Pericardium fibroblast (primary cell): Measurements from ENCODE around the gene RMND5B. TPM values are rescaled to one million over a fixed set of nuclear protein-coding genes. Genes with fewer than 3 reads are reported as not detected.

Experiments used
- total RNA-seq: library from RNA; depleted of rRNA; stranded (reverse); fragments of >200 nt; gene quantifications from 2 replicates; pipeline ENCODE4 v1.2.3, GENCODE V29; 2015

RMND5B gene
- total RNA-seq = 11.2 and 18.8 TPM in 2 replicates

DNA sequence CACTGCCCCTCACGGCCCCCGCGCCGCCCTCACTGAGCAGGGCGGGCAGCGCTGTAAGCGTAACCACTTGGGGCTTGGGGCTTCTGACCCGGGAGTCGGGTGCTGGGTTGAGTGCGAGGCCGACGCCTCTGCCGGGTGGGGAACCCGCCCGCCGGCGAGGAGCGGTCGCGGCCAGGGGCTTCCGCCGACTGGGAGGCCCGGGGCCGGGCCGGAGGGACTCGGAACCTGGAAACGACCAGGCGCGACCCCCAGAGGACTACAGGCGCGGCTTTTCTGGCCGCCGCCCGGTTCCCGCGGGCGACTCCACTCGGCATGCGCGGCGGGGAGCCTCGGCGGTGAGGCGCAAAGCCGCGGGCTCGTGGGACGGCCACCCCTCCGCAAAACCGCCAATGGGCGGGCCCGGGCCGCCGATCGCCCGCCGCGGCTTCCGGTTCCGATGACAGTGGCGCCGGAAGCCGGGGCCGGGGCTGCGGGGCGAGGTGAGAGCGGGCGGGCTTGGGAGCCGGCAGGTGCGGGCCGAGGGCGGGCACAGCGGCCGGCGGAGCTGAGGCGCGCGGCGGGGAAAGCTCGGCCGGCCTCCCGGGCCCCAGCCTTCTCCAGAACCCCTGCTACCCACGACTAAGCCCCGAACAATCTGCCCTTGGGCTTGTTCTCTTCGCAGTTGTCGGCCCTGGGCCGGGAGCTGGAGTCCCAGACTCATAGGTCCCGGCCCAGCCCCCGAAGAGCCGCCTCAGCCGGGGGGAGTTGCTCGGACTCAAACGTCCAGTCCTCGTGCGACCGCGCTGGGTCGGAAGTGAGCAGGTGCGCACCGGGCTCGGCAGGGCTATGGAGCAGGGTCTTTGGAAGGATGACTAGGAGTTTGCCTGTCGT is at the start of gene RMND5B:
Gene RMND5B, plus strand, starts transcription at position 439 of the 870 bp plus-strand sequence. CDS start 7,106 bp downstream, outside the sequence.

GRCh38 chr5:178113141-178113787 is 17.6 kb upstream of the RMND5B start, which contains the start of gene N4BP3:
Gene N4BP3 (plus strand): TSS chr5:178113532. CDS start chr5:178119584, 6,052 bp downstream.

GRCh38 chr5:178153530-178154340 is 22.9 kb downstream of the RMND5B start, which contains the start of gene NHP2:
Gene NHP2 (minus strand): TSS chr5:178153885. CDS start chr5:178153817, 68 bp downstream.

GRCh38 chr5:178187014-178187413 is 56.2 kb downstream of the RMND5B start, which contains the start of gene GMCL2:
Gene GMCL2 (minus strand): TSS chr5:178187371. CDS start chr5:178187299, 72 bp downstream.

Other genes starting within 250 kb of the RMND5B start
- gene PROP1, start 134.8 kb upstream of the RMND5B start, total RNA-seq = not detected in 2 replicates
- gene N4BP3, start 17.5 kb upstream of the RMND5B start, total RNA-seq = under 0.01 and 1.4 TPM in 2 replicates
- 201 and 220 TPM in 2 replicates for gene NHP2, start 22.9 kb downstream of the RMND5B start, total RNA-seq
- not detected in 2 replicates for gene GMCL2, start 56.4 kb downstream of the RMND5B start, total RNA-seq
- gene HNRNPAB, start 73.5 kb downstream of the RMND5B start, total RNA-seq = 50.1 and 68.3 TPM in 2 replicates
- gene PHYKPL, start 101.8 kb downstream of the RMND5B start, total RNA-seq = 29.1 and 30.5 TPM in 2 replicates